Measurements from ENCODE around the gene HNF1B. TPM values are rescaled to one million over a fixed set of nuclear protein-coding genes. Genes with fewer than 3 reads are reported as not detected.

HNF1B gene
- total RNA-seq, 1 experiment from 2014 or later: 91.4 TPM

DNA sequence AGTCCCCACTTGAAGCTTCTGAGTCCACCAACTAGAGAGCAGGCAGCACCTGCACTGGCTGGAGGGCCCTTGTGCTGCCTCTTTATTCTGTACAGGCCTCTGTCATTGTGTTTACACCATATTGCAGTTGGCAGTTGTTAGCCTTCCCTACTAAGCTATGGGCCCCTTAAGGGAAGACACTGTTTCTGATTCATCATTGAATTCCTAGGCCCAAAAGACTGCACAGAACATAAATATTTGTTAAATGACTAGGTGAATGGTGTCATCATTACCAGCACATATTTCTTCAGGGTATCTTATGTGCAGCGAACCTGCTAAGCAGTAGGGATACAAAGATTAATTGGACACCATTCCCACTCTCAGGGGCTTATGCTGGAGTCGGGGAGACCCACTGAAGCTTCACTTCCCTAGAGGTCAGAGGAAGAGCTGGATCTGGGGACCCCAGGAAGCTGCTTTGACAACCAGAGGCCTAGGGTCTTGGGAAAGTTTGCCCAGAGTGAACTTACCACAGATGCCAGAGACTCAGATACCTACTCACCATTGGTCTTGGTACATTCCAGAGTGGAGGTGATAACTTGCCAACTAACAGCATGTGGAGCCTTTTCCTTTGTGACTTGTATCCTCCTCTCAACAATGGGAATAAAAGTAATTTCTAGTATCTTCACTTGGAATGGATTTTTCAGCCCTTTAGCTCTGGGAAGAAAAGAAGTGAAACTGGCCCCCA, 72.9 kb downstream of the HNF1B start:
- no peak for DNase-seq (ENCODE audit: low spot score)

DNA sequence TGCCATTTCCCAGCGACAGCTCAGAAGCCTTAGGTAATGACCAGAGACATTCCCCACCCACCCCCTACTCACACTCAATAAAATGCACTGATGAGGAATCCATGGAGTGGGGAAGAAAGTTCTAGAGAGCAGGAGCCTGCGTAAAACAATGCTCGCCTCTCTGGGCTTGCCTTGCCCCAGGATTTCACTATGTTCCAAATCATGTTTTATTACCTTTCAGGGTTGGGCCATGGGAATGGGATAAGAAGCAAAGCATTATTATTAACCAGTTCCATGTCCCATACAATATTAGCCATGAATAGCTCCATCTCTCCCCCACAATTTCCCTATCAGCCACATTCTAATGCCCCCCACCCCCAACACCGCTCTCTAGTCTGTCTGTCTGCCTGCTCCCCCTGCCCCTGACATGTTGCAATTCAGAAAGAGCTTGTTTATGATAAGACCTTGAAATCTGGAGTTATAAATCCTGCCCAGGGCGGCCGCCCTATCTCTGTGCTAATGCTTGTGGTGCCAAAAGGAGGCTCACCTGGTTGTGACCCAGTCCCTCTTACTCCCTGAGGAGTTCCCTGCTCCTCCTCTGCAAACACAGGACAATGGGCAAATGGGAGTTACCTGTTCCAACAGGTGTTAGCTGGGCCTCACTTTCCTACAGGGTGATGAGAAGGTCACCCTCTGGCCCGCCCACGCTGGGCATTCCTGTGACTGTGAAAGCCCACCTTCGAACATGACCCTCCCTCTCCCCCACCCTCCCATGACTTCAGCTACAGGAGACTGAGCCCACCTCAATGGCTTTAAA, 73.6 kb downstream of the HNF1B start:
- DNase-seq (ENCODE audit: low spot score): no peak

DNA sequence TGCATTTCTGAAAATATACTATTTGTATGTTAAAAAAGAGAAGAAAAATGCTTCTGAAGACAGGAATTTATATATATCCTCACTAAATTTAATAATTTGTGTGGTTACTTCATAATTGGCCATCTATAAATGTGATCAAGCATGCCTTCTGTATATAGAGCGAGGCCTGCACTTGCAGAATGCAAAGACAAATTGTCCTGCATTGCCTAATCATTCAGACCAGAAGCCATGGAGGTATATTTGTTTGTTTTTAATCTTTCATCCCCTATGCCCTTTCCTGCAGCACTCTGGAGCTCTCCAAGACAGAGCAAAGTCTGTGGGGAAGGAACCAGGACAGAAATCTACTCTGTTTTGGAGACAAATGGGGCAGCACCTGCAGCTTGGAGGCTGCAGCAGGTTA, 77.8 kb downstream of the HNF1B start:
- no peak for DNase-seq (ENCODE audit: low spot score)

DNA sequence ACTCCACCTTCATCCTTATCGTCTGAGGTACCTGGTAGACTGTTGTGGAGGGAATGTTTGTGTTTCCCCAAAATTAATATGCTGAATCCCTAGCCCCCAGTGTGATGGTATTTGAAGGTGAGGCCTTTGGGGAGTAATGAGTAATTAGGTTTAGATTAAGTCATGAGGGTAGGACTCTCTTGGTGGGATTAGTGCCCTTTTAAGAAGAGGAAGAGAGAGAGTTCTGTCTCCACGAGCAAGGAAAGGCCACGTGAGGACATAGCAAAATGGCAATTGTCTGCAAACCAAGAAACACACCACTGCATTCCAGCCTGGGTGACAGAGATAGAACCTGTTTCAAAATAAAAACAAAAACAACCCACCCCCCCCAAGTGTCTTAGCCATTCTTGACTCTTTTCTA, 80.6 kb downstream of the HNF1B start:
- no peak for DNase-seq (ENCODE audit: low spot score)

DNA sequence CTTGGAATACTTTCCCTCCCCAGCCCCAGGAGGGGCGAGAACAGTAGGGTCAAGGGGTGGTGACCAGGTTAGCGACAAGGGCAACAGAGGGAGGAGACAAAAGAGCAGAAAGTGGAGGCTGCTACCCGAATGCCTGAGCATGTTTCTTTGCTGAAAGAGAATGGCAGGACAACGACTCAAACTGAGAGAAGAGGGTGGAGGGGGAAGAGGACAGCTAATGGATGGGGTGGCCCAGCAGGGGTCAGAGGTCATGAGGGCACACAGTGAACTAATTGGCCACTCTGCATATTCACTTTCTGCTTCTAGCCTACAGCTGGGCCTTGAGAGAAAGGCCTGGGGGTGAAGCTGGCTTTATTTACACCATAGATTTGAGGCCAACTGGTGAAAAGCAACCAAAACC, 82.5 kb downstream of the HNF1B start:
- DNase-seq (ENCODE audit: low spot score): no peak

DNA sequence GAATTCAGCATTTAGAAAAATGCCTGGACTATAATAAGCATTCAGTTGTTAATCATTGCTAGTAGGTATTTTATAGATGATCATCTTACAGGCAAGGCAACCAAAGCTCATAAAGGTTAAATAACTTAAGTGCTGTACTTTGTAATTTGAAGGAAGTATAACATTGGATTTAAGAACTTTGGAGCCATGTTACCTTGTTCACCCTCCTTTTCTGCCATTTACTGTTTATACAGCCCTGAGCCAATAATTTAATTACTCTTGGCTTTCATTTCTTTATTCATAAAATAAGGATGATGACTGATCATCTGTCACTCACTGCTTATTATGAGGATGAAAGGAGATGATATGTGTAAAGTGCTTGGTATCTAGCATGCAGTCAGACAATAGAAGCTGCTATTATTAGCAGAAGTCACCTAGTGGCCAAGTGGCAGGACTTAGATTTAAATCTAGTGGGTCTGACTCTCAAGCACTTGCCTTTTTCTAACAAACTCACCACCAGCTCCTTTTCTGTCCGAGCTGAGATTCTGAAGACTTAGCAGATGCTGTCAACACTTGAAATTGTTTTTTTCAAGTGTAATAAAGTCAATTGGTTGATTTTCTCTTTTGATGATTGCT, 83.4 kb downstream of the HNF1B start:
- peak; percentile 60 for DNase-seq (ENCODE audit: low spot score)

DNA sequence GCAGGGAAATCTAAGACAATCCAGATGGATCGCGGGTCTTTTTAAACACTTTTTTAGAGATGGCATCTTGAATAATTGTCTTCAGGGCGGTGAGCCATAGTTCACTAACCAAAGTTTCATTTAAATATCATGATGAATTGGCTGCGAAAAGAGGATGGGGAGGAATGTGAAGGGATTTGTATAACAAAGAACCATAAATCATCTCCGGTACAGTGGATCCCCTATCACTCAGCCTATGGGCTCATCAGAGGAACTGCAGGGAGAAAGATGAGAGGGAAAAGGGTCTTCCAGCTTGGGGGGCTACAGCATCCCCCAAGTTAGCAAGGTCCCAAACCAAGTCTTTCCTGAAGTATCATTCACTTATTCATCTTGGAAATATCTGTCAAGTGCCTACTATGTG, 84.9 kb downstream of the HNF1B start:
- DNase-seq (ENCODE audit: low spot score): no peak

DNA sequence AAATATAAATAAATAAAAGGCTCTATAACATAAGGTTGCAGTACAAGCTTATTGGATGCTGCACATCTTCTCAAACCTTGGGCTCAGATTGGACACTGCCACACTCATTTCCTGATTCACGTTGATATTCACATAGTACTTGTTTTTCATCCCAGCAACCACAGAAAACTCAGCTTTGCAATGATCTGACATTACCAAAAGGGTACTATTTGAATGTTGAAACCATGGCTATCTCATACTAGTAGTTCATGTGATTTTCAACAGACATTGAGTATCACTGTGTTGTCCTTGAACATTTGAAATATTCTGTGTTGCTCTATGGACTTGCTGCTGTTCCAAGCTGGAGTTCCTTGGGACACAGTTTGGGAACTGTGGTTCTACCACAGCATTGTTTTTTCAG, 87.7 kb downstream of the HNF1B start:
- no peak for DNase-seq (ENCODE audit: low spot score)

DNA sequence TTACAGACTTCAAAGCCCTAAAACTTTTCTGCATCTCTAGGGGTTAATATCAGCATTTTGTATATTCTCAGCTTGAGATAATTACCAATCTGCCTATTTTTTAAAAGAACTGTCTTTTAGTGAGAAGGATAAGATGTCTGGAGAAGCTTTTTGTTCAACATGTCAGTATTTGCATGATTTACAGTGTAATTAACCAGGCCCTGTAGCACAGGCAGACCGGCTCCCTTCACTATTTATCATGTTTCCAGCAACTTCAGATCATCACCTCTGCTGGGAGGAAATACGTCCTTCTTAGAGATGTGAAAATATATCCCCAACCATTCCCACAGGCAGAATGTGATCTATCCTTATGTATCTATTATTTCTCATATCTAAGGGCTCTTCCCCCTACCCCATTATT, 93.0 kb downstream of the HNF1B start:
- DNase-seq (ENCODE audit: low spot score): no peak

DNA sequence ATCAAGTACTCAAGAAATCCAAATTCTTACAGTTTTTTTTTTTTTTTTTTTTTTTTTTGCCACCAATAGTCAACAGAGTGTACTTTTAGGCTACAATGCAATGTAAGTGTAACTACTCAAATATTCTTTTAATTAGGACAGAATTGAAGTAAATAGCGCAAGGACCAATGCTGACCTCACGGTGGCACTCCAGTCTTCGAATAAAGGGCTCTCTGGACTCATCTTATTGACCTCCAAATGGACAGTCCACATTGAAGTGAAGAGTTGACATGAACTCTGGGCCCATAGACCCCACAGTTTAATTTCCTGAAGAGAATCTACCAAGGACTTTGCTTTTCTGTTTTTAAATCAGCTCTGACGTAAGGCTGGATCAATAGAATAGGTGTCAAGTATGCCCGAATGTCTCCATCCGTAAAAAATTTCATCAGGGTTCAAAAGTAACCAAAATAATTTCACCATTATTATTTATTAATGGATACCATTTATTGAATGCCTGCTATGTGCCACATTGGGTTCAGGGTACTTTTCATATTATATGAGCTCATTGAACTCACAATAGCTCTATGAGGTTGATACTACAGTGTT, 94.3 kb downstream of the HNF1B start:
- DNase-seq (ENCODE audit: low spot score): peak; percentile 84

DNA sequence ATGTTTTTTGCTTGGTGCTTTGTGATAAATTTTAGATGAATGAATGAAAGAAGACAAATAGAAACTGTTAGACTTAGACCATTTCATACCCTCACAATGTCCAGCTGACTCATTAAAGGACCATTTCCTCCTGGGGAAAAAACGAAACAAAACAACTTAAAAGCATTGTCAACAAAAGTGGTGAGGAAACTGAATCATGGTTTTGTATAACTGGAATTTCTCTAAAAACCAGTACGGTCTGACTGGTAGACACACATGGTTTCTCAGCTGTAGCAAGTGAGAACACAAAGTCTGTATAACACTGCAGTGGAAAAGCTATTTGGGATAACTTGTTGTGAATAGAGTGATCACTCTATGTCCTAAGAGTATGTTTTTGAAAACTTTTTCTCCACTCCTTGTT, 96.3 kb downstream of the HNF1B start:
- no peak for DNase-seq (ENCODE audit: low spot score)

DNA sequence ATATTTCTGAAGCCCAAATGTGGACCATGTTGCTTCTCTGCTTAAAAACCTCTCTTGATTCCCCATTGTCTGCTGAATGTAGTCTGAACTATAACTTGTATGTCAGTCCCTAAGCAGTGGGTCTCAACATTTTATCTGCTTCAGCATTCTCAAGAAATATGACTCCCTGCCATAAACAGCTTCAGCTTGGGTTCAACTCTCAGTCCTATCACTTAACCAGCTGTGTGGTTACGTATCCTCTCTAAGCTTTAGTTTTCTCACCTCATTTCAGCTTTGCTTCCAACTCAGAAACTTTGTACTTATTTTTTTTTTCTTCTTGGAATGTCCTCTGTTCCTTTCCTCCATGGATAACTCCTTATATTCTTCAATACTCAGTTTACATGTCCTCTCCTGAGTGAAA, 97.0 kb downstream of the HNF1B start:
- DNase-seq (ENCODE audit: low spot score): no peak

DNA sequence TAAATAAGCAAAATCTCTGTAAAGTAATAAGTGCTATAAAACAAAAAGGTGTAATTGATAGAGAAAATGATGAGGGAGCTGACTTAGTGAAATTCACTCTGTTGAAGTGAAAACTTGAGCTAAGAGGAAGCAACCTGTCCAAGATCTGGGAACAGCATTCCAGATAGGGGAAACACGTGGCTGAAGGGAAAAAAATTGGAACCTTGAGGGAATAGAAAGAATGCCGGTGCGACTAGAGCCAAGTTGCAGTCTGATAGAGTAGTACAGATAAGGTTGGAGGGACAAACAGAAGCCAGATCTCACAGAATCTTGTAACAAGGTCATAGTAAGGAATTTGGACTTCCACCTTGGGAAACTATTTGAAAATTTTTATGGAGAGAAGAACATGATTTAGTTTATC, 101.0 kb downstream of the HNF1B start:
- DNase-seq (ENCODE audit: low spot score): no peak

DNA sequence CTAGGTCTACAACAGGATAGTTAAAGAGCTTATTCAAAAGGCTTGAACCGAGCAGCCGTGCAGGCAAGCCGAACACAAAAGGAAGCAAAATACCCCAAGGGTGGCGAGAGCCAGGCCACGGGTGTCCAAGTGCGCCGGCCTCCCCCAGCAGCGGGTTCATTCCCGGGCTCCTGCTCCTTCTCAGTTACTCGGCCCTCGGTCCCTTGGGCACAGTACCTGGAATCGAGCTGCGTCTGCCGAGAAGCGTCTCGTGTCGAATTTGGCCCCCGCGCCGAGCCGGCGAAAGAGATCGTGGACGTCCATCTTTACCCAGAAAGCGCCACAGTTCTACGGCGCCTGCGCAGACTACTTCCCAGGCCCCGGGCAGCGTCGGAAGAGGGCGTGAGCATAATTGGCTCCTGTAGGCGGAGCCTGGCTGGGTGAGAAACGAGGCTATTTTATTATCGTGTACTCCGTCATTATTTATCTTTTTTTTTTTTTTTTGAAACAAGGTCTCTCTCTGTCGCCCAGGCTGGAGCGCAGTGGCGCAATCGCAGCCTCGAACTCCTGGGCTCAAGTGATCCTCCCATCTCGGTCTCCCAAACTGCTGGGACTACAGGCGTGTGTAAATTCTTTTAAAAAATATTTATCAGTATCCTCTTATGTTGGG, 101.6 kb downstream of the HNF1B start, which contains the start of gene DDX52:
Gene DDX52 (minus strand): TSS at position 329 of the 649 bp plus-strand sequence. CDS start 26 bp downstream, at position 303.
- DNase-seq (ENCODE audit: low spot score): peak; percentile 98

DNA sequence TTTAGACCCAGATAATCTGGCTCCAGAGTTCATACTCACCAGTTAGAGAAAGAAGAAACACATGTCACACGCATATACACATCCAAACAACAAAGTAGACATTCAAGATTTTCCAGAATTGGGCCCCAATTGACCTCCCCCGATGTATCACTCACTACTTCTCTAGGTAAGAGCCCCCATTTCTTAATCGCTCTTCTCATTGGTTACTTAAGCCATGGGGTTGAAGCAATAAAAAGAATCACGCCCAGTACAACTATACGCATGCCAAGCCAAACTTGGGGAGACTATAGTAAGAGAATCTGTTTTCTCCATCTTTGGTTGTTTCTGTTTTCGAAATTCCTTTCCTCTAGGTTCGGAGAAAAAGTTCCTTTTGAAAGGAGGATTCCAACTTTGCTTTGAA, 102.2 kb downstream of the HNF1B start:
- peak; percentile 61 for DNase-seq (ENCODE audit: low spot score)

DNA sequence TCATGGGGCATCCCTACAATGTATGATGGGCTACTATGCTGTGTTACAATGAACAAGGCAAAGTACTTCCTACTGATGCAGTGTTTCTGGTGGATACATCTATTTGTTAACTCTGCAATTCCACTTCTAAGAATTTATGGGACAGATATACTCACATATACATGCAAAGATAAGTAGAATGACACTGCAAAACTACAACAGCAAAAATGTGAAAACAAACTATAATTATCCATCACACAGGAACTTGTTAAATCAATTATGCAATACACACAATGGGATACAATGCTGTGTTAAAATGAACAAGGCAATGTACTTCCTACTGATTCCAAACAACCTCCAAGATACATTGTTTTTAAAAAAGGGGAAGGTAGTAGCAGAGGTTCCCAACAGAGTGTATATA, 104.8 kb downstream of the HNF1B start:
- no peak for DNase-seq (ENCODE audit: low spot score)

DNA sequence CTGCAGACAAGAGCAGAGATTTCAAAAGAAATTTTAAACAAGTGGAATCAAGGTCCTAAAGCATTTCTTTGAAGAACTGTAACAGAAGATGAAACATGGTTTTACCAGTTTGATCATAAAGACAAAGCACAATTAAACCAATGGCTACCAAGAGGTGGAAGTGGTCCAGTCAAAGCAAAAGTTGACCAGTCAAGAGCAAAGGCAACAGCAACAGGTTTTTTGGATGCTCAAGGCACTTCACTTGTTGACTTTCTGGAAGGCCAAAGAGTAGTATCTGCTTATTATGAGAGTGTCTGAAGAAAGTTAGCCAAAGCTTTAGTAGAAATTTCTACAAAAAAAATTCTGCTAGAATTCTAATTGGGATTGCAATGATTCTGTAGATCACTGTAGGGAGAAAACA, 106.9 kb downstream of the HNF1B start:
- no peak for DNase-seq (ENCODE audit: low spot score)
